H1 (cell line): Measurements from ENCODE around the gene GALNT1. TPM values are rescaled to one million over a fixed set of nuclear protein-coding genes. Genes with fewer than 3 reads are reported as not detected.

Experiments used
- BCL11A ChIP-seq, 2 experiments: IDR thresholded peaks; one replicate each; pipeline ENCODE4 v1.6.1; 2011; ENCODE audit warnings: low read depth in 2 of 2, low read length in 2 of 2, mild to moderate bottlenecking in 2 of 2
- CHD7 ChIP-seq: fragments of 300-600 bp; sonication (generic); IDR thresholded peaks from 2 replicates; pipeline ENCODE4 v1.7.1; 2012; ENCODE audit warnings: low read length, moderate library complexity, mild to moderate bottlenecking, inconsistent platforms; ENCODE audit not compliant: insufficient replicate concordance
- GTF2F1 ChIP-seq: IDR thresholded peaks from 2 replicates; pipeline ENCODE4 v1.6.1; 2012; ENCODE audit warnings: low read depth, low read length, improper control_type of control experiment, borderline replicate concordance
- POU5F1 ChIP-seq: IDR thresholded peaks from 2 replicates; pipeline ENCODE4 v1.6.1; 2011; ENCODE audit warnings: low read depth, mild to moderate bottlenecking, low read length, moderate library complexity
- RBBP5 ChIP-seq: IDR thresholded peaks from 2 replicates; pipeline ENCODE4 v1.7.1; 2012; ENCODE audit warnings: low read depth, mild to moderate bottlenecking, inconsistent platforms, low read length, moderate library complexity, borderline replicate concordance
- polyA plus RNA-seq, 7 experiments: library from polyadenylated mRNA; depleted of rRNA in 3 of 7; stranded (reverse) in 5 of 7; unstranded in 2 of 7; fragments of >200 nt in 5 of 7; fragments of 200-250 nt in 2 of 7; gene quantifications; 1 replicate in 5 of 7; 2 replicates in 1 of 7; 4 replicates in 1 of 7; pipeline versions ENCODE4 v1.2.1 to v1.2.3, GENCODE V29; 2011 to 2013; ENCODE audit warnings: missing spikeins in 2 of 7, mixed read lengths in 2 of 7
- total RNA-seq: library from RNA; stranded (reverse); fragmentation: NEBNext Ultra II Directional; extraction: Animal tissue kit (Norgen Biotek cat#: 25700); gene quantifications from 2 replicates; pipeline ENCODE4 v1.2.1, GENCODE V29; 2021
- TF ChIP-seq, protein P1 (sequence below): IDR thresholded peaks from 2 replicates; pipeline ENCODE4 v1.6.1; 2012; ENCODE audit warnings: low read length, inconsistent platforms

The GALNT1 gene
- total and polyA plus RNA-seq, 2 of the 8 experiments (the other 6 are each of a cell fraction or from before 2014, with no cell fraction given): 22.4 to 101 TPM

DNA sequence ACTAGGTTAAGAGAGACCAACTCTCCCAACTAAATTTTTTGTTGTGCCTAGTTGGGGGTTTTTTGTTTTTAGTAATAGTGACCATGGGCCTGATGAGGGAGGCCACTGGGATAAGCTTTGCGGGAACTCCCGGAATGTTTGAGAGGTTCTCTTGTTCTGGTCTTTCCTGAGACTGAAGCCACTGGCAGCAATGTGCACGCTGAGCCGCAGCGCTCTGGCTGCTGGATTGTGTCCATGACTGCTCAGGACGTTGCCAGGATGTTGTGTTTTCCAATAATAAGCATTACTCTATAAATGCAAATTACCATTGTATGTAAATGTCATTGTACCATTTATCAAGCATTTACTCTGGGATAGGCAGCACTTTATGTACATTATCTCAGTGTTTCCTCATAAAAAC, 126.1 kb downstream of the GALNT1 start (continued):
- TF ChIP-seq CHD7: no peak
- no peak for TF ChIP-seq GTF2F1
- TF ChIP-seq RBBP5: no peak
- no peak for TF ChIP-seq POU5F1
- no peak for TF ChIP-seq BCL11A (IDR thresholded peaks at IDR 0.05; ENCODE audit: low read depth in 2 of 2, low read length in 2 of 2)
- TF ChIP-seq, protein P1, sequence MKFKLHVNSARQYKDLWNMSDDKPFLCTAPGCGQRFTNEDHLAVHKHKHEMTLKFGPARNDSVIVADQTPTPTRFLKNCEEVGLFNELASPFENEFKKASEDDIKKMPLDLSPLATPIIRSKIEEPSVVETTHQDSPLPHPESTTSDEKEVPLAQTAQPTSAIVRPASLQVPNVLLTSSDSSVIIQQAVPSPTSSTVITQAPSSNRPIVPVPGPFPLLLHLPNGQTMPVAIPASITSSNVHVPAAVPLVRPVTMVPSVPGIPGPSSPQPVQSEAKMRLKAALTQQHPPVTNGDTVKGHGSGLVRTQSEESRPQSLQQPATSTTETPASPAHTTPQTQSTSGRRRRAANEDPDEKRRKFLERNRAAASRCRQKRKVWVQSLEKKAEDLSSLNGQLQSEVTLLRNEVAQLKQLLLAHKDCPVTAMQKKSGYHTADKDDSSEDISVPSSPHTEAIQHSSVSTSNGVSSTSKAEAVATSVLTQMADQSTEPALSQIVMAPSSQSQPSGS: no peak
